Fibroblast of pulmonary artery (primary cell): ENCODE data around the gene VSX2.
"Not testable (repeated sequence)": the region's sequence is repeated elsewhere in the genome, so short reads cannot be mapped to it uniquely, and the experiment has no call there.

Source experiments
- DNase-seq: peaks from one replicate; pipeline ENCODE4 v3.0.0-alpha.2; 2010; ENCODE audit warnings: low read depth
- H3K4me3 ChIP-seq: replicated peaks from 2 replicates; pipeline ENCODE4 v1.5.1; 2011; ENCODE audit warnings: low read depth, mild to moderate bottlenecking, control low read depth, low read length, moderate library complexity
- TF ChIP-seq, protein P1 (sequence below): IDR thresholded peaks from 2 replicates; pipeline ENCODE4 v1.5.1; 2011; ENCODE audit warnings: mild to moderate bottlenecking, control low read depth, low read length, inconsistent platforms; ENCODE audit errors: missing control alignments

VSX2 gene

DNA sequence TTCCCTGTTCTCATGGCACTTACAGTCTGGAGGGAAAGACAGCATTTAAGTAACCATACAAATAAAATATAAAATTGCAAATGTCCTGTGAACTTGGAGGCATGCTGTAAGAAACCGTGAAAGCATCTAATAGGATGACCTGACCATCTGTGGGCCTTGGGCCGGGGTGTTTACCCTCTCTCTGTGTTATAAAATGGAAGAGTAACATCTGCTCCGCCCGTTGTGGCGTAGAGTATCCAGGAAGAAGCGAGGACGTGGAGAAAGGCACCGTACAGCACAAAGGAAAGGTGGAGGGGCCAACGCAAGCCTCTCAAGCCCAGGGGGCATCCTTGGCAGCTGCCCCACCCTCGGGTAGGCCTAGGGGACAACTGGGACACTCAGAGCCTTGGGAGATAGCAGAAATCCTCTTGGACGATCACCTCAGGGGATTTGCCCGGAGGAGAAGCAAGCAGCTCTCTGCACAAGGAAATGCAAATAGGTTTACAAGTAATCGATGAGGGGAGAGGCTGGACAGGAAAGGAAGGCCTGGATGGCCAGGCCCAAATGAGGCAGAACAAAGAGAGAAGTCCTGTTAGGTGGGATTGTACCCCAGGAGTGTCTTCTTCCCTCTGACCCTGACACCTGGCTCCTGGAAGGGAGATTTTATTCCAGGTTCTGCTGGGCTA lies 26.2 kb downstream of the VSX2 start:
- no peak overlapping the region for H3K4me3 ChIP-seq
- TF ChIP-seq, protein P1, sequence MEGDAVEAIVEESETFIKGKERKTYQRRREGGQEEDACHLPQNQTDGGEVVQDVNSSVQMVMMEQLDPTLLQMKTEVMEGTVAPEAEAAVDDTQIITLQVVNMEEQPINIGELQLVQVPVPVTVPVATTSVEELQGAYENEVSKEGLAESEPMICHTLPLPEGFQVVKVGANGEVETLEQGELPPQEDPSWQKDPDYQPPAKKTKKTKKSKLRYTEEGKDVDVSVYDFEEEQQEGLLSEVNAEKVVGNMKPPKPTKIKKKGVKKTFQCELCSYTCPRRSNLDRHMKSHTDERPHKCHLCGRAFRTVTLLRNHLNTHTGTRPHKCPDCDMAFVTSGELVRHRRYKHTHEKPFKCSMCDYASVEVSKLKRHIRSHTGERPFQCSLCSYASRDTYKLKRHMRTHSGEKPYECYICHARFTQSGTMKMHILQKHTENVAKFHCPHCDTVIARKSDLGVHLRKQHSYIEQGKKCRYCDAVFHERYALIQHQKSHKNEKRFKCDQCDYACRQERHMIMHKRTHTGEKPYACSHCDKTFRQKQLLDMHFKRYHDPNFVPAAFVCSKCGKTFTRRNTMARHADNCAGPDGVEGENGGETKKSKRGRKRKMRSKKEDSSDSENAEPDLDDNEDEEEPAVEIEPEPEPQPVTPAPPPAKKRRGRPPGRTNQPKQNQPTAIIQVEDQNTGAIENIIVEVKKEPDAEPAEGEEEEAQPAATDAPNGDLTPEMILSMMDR: no peak
- no peak for DNase-seq

DNA sequence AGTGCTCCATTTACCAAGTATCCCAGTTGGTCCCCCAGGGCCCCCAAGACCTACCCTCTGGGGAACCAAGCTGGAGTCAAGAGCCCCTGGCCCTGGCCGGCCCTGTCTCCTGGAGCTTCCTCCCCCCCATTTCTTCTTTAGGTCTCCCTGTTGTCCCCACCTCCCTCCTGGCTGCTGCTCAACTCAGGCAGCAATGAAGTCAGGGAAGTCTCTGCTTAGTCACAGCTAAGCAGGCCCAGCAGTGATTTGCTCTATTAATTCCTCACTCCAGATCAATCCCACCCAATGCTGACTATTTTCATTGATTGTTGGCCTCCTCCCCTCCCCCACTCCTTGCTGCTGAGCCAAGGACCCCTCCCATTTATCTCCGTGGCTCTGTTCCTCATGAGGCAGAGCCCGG lies 28.3 kb downstream of the VSX2 start:
- no peak overlapping the region for H3K4me3 ChIP-seq
- no peak for DNase-seq
- TF ChIP-seq, protein P1: no peak

DNA sequence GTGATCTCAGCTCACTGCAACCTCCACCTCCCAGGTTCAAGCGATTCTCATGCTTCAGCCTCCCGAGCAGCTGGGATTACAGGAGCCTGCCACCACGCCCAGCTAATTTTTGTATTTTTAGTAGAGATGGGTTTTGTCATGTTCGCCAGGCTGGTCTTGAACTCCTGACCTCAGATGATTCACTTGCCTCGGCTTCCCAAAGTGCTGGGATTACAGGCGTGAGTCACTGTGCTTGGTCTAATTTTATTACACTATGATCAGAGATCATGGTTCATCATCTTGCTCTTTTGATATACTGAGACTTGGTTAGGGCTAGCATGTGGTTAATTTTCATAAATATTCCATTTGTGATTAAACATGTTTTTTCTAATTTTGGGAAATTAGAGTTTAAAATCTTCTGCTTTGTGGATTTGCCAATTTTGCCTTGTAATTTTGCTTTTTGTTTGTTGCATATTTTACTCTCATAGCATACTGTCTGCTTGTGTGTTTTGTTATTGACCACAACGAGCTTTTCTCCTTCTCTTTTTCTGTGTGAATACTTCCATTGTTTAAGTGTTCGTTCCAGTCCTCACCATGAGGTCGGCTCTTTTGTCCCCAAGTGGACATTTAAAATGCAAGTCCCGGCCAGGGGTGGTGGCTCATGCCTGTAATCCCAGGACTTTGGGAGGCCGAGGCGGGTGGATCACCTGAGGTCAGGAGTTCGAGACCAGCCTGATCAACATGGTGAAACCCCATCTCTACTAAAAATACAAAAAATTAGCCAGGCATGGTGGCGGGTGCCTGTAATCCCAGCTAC lies 31.3 kb downstream of the VSX2 start:
- not testable (repeated sequence) for H3K4me3 ChIP-seq
- DNase-seq: peak; percentile 42

DNA sequence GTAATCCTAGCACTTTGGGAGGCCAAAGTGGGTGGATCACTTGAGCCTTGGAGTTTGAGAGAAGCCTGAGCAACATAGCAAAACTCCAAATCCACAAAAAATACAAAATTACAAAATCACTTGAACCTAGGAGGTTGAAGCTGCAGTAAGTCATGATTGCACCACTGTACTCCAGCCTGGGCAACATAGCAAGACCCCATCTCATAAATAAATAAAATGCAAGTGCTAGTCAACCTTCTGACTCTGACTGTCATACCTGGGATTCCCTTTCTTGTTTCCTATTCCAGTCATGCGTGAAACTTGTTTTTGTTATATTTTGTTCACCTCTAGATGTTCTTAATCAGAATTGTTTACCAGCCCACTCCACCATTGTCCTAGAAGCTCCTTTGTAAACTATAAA lies 32.1 kb downstream of the VSX2 start:
- no peak for DNase-seq
- no peak overlapping the region for H3K4me3 ChIP-seq
- TF ChIP-seq, protein P1: no peak

DNA sequence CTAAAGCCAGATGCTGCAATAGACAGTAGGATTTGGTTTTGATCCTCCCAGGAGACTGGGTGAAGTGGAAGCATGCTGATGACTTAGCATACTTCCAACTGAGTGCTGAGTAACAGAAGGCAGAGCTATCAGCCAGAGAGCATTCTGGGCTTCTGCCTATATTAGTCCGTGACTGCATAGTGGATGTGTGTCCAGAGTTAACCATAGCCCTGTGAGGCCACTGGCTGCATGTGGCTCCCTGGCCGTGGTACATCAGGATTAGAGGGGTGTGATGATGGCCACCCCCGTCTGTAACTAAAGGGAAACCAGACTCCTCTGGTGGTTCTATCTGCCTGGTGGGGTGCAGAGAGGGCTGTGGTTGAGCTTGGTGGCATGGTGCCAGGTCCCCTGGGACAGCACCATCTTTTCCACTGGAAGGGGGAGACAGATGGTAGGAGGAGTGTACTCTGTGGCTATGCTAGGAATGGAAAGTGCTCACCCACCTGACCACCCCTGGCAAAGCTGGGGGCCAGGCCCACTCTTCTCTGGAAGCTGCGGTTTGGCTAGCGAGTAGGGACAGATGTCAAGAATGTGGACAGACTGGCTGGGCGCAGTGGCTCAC lies 36.1 kb downstream of the VSX2 start:
- no peak overlapping the region for H3K4me3 ChIP-seq
- peak; percentile 64 for DNase-seq
- TF ChIP-seq, protein P1: no peak

DNA sequence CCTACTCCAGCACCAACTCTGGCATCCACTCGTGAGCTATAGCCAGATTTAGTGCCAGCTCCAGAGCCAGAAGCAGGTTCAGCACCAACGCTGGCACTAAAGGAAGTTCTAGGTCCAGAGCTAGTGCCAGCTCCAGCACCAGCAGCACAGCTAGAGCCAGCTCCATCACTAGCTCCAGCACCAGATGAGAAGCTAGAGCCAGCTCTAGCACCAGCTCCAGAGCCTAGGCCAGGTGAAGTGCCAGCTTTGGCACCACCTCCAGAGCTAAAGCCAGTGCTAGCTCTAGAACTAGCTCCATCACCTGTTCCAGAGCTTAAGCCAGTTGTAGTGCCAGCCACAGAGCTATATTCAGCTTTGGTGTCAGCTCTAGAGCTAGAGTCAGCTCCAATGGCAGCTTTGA lies 38.8 kb downstream of the VSX2 start:
- TF ChIP-seq, protein P1: no peak
- DNase-seq: no peak
- H3K4me3 ChIP-seq: no peak overlapping the region

DNA sequence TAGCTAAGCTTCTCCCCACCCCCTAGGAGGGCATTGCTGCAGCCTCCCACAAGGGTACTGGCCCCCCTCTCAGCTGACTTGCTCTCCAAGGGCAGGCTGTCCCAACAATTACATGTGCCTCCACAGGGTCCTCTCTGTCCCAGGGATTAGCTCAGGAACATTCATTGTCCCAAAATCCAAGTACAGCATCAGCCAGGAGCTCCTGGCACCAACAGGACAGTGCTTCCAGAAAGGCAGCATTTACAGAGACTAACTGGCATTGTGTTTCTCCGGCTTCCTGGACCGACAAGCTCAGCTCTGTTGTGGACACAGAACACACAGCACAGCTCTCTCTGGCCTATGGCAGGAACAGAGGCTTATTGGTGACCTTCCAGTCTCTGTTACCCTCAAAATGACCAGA lies 41.8 kb downstream of the VSX2 start:
- no peak for DNase-seq
- H3K4me3 ChIP-seq: no peak overlapping the region
- TF ChIP-seq, protein P1: no peak
